ENCODE measurements around the gene RIMS3. TPM values are rescaled to one million over a fixed set of nuclear protein-coding genes. Genes with fewer than 3 reads are reported as not detected.

Gene RIMS3
- total and polyA plus RNA-seq, 12 donors: 0.14 to 2.0 (median 0.71) TPM

GRCh38 chr1:40673452-40673851, 8.0 kb upstream of the RIMS3 start:
- Histone ChIP-seq H3K36me3 (no peaks in the 10 kb centered on the region), H3K27ac (no peak overlapping the region), H3K4me1 (peaks cover 0 to 16% (median 7%) of the 10 kb centered on the region in 9 donors), H3K4me3 (no peak overlapping the region), H3K9me3 (no peaks in the 10 kb centered on the region), H3K27me3 (peaks cover 0 to 3% (median 0%) of the 10 kb centered on the region in 7 donors)
- no peak for TF ChIP-seq CTCF (IDR thresholded peaks at IDR 0.05)
- no peak for ATAC-seq
- WGBS, 2 donors: 81 to 87% methylated on average over 4 of the region's 4 CpGs
- intact Hi-C loops (cut with DNase I): no loop called here
- no peak for DNase-seq

GRCh38 chr1:40668769-40669525, 3.5 kb upstream of the RIMS3 start:
- no peaks in the 10 kb centered on the region for H3K9me3 ChIP-seq
- no peaks in the 10 kb centered on the region for H3K36me3 ChIP-seq
- TF ChIP-seq CTCF (IDR thresholded peaks at IDR 0.05): peak; percentile 90 to 98 (median 96)
- peaks cover 0 to 16% (median 12%) of the 10 kb centered on the region in 9 donors for H3K4me1 ChIP-seq
- ATAC-seq (peak in 7 of 8 donors; percentile 26 to 79 (median 67)), DNase-seq (peak; percentile 73 to 80)
- peak overlapping the region in 1 of 10 donors; percentile 30 for H3K4me3 ChIP-seq
- intact Hi-C loops (cut with DNase I): loop anchor here in 7 of 10 donors (2.0 to 10.0 kb wide), 4 partner anchors 37 to 57 kb away; no protein-coding TSS in a partner anchor
- peaks cover 0 to 3% (median 0%) of the 10 kb centered on the region in 7 donors for H3K27me3 ChIP-seq
- 13 to 16% methylated on average over 21 of the region's 21 CpGs for WGBS, 2 donors
- H3K27ac ChIP-seq: no peak overlapping the region

GRCh38 chr1:40664791-40665190, 691 bp downstream of the RIMS3 start:
- Histone ChIP-seq H3K4me3 (peak overlapping the region in 7 of 10 donors; percentile 57 to 70 (median 60)), H3K27ac (no peak overlapping the region), H3K9me3 (no peaks in the 10 kb centered on the region), H3K27me3 (no peaks in the 10 kb centered on the region), H3K36me3 (no peaks in the 10 kb centered on the region), H3K4me1 (peaks cover 0 to 16% (median 13%) of the 10 kb centered on the region in 9 donors)
- WGBS, 2 donors: 64 to 67% methylated on average over 2 of the region's 2 CpGs
- ATAC-seq: no peak
- TF ChIP-seq CTCF (IDR thresholded peaks at IDR 0.05): no peak
- intact Hi-C loops (cut with DNase I): loop anchor here in 5 of 10 donors (5.0 to 10.0 kb wide), 3 partner anchors 32 to 52 kb away; no protein-coding TSS in a partner anchor
- no peak for DNase-seq

GRCh38 chr1:40664167-40664537, 1.3 kb downstream of the RIMS3 start:
- DNase-seq: no peak
- H3K27ac ChIP-seq: no peak overlapping the region
- no peak for TF ChIP-seq CTCF (IDR thresholded peaks at IDR 0.05)
- no peaks in the 10 kb centered on the region for H3K9me3 ChIP-seq
- intact Hi-C loops (cut with DNase I): loop anchor here in 2 of 10 donors (10.0 kb wide), 1 partner anchor 49 kb away; no protein-coding TSS in a partner anchor
- no peaks in the 10 kb centered on the region for H3K36me3 ChIP-seq
- whole genome bisulfite sequencing, 2 donors: 82 to 88% methylated on average over 1 of the region's 1 CpG
- peaks cover 0 to 22% (median 14%) of the 10 kb centered on the region in 9 donors for H3K4me1 ChIP-seq
- ATAC-seq: no peak
- H3K4me3 ChIP-seq: no peak overlapping the region
- no peaks in the 10 kb centered on the region for H3K27me3 ChIP-seq
